GM12878 (cell line): Measurements from ENCODE around the gene KIAA1328.

Experiments
- KDM1A ChIP-seq: fragments of 200-600 bp; sonication (generic); IDR thresholded peaks from 2 replicates; pipeline ENCODE4 v1.6.1; 2016; ENCODE audit warnings: borderline replicate concordance
- RCOR1 ChIP-seq: conservative IDR thresholded peaks from 2 replicates; pipeline ENCODE4 v1.6.1; 2012; ENCODE audit warnings: low read depth, low read length, improper control_type of control experiment
- YBX1 ChIP-seq: fragments of 450-650 bp; IDR thresholded peaks from 2 replicates; pipeline ENCODE4 v1.6.1; 2016; ENCODE audit warnings: antibody characterized with exemption
- TF ChIP-seq, protein P1 (sequence below): IDR thresholded peaks from 2 replicates; pipeline ENCODE4 v1.6.1; 2012; ENCODE audit warnings: low read depth, low read length, improper control_type of control experiment

DNA sequence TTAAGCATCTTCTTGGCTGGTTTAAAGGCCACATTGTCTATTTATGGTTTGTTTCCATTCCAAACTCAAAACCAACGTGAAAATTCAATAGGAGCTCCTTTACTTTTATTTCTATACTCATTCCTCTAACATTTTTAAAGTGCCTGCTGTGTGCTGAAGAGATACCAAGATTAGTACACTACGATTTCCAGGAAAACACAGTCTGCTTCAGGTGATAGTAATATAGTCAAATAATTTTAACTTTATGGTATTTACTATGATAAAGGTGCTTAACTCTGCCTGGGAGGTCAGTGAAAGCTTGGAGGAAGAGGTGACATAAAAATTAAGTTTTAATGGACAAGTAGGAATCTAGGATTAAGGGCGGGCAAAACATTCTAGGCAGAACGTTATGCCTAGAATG, 121.4 kb downstream of the KIAA1328 start:
- TF ChIP-seq KDM1A (no peak), RCOR1 (no peak), YBX1 (no peak)
- TF ChIP-seq, protein P1, sequence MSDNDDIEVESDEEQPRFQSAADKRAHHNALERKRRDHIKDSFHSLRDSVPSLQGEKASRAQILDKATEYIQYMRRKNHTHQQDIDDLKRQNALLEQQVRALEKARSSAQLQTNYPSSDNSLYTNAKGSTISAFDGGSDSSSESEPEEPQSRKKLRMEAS, result no peak
